Parathyroid adenoma (tissue), 2 donors: Measurements from ENCODE around the gene FOXO3.
"Not testable (repeated sequence)": the region's sequence is repeated elsewhere in the genome, so short reads cannot be mapped to it uniquely, and the experiment has no call there.

ENCODE experiments used
- H2AFZ ChIP-seq: fragments of 300-600 bp; sonication (generic); one replicate; pipeline ENCODE4 v1.7.0; 2017; ENCODE audit warnings: antibody characterized with exemption, mild to moderate bottlenecking
- H3K27ac ChIP-seq: fragments of 300-600 bp; sonication (generic); one replicate; pipeline ENCODE4 v1.7.0; 2017
- H3K27me3 ChIP-seq: fragments of 300-600 bp; sonication (generic); one replicate; pipeline ENCODE4 v1.7.0; 2017; ENCODE audit warnings: low read length; ENCODE audit not compliant: control insufficient read depth, insufficient read depth
- H3K36me3 ChIP-seq: fragments of 300-600 bp; sonication (generic); one replicate; pipeline ENCODE4 v1.7.0; 2017; ENCODE audit warnings: low read length; ENCODE audit not compliant: control insufficient read depth, insufficient read depth
- H3K4me1 ChIP-seq: fragments of 300-600 bp; sonication (generic); one replicate; pipeline ENCODE4 v1.7.0; 2017; ENCODE audit warnings: control low read depth
- H3K4me2 ChIP-seq: fragments of 300-600 bp; sonication (generic); one replicate; pipeline ENCODE4 v1.7.0; 2017; ENCODE audit warnings: low read length
- H3K4me3 ChIP-seq: fragments of 300-600 bp; sonication (generic); one replicate; pipeline ENCODE4 v1.7.0; 2017; ENCODE audit warnings: low read depth, low read length
- H3K79me2 ChIP-seq: fragments of 300-600 bp; sonication (generic); one replicate; pipeline ENCODE4 v1.7.0; 2017; ENCODE audit warnings: control low read depth
- H3K9ac ChIP-seq: fragments of 300-600 bp; sonication (generic); one replicate; pipeline ENCODE4 v1.7.0; 2017; ENCODE audit warnings: mild to moderate bottlenecking
- H3K9me3 ChIP-seq: fragments of 300-600 bp; sonication (generic); one replicate; pipeline ENCODE4 v1.7.0; 2017; ENCODE audit warnings: low read length; ENCODE audit not compliant: control insufficient read depth
- CTCF ChIP-seq: fragments of 300-600 bp; sonication (generic); IDR thresholded peaks from one replicate; pipeline ENCODE4 v1.7.0; 2017; ENCODE audit warnings: antibody characterized with exemption, mild to moderate bottlenecking
- donor health status: primary hyperparathyroidism.

Gene FOXO3

GRCh38 chr6:108535114-108535742, 25.5 kb upstream of the FOXO3 start:
- Histone ChIP-seq H2AFZ (no peak overlapping the region), H3K79me2 (no peaks in the 10 kb centered on the region), H3K4me2 (no peak overlapping the region), H3K36me3 (no peaks in the 10 kb centered on the region), H3K9ac (no peak overlapping the region), H3K4me1 (no peaks in the 10 kb centered on the region), H3K27me3 (no peaks in the 10 kb centered on the region), H3K27ac (no peak overlapping the region), H3K4me3 (no peak overlapping the region), H3K9me3 (no peaks in the 10 kb centered on the region)
- TF ChIP-seq CTCF, result no peak

- H3K4me2 ChIP-seq, H3K27ac ChIP-seq, H3K4me3 ChIP-seq, H3K79me2 ChIP-seq, H3K4me1 ChIP-seq, H3K9me3 ChIP-seq, H3K36me3 ChIP-seq, H2AFZ ChIP-seq, H3K9ac ChIP-seq, H3K27me3 ChIP-seq: not testable (repeated sequence)
Observed at GRCh38 chr6:108535920-108536535, 24.7 kb upstream of the FOXO3 start.

GRCh38 chr6:108541843-108542759, 18.6 kb upstream of the FOXO3 start:
- H3K27ac ChIP-seq, result no peak overlapping the region
- TF ChIP-seq CTCF, result peak; percentile 88
- H3K9ac ChIP-seq, result no peak overlapping the region
- no peaks in the 10 kb centered on the region for H3K4me1 ChIP-seq
- no peak overlapping the region for H3K4me3 ChIP-seq
- peak overlapping the region; percentile 64 for H2AFZ ChIP-seq
- H3K27me3 ChIP-seq, result no peaks in the 10 kb centered on the region
- H3K79me2 ChIP-seq, result no peaks in the 10 kb centered on the region
- H3K9me3 ChIP-seq, result no peaks in the 10 kb centered on the region
- no peak overlapping the region for H3K4me2 ChIP-seq
- H3K36me3 ChIP-seq, result no peaks in the 10 kb centered on the region

- no peak overlapping the region for H3K27ac ChIP-seq
Observed at GRCh38 chr6:108543175-108543940, 17.4 kb upstream of the FOXO3 start.

More at GRCh38 chr6:108543175-108543940, 17.4 kb upstream of the FOXO3 start:
- H3K4me2 ChIP-seq, result no peak overlapping the region
- H3K9me3 ChIP-seq, result no peaks in the 10 kb centered on the region
- no peaks in the 10 kb centered on the region for H3K27me3 ChIP-seq
- TF ChIP-seq CTCF, result no peak
- no peaks in the 10 kb centered on the region for H3K4me1 ChIP-seq
- H3K36me3 ChIP-seq, result no peaks in the 10 kb centered on the region
- no peak overlapping the region for H2AFZ ChIP-seq
- H3K4me3 ChIP-seq, result no peak overlapping the region
- no peaks in the 10 kb centered on the region for H3K79me2 ChIP-seq
- no peak overlapping the region for H3K9ac ChIP-seq
